ENCODE measurements around the gene STXBP6.

Gene STXBP6

DNA sequence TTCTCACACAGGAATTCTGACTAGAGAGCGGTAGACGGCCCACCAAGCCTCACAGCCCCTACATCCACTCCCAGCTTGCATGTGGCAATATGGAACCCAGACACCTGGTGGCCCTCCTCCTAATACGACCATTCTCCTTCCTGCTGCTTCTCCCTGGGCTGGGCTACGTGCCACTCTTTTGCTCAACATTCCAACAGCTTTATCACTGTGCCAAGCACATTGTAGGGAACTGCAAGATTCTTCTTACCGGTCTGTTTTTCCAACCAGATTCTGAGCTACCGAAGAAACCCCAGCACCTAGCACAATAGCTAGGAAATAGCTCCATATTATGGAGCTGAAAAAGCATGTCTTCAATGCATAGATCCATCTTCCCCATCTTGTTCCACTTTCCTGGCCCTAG lies 58.1 kb downstream of the STXBP6 start:
- TF ChIP-seq, protein P1, sequence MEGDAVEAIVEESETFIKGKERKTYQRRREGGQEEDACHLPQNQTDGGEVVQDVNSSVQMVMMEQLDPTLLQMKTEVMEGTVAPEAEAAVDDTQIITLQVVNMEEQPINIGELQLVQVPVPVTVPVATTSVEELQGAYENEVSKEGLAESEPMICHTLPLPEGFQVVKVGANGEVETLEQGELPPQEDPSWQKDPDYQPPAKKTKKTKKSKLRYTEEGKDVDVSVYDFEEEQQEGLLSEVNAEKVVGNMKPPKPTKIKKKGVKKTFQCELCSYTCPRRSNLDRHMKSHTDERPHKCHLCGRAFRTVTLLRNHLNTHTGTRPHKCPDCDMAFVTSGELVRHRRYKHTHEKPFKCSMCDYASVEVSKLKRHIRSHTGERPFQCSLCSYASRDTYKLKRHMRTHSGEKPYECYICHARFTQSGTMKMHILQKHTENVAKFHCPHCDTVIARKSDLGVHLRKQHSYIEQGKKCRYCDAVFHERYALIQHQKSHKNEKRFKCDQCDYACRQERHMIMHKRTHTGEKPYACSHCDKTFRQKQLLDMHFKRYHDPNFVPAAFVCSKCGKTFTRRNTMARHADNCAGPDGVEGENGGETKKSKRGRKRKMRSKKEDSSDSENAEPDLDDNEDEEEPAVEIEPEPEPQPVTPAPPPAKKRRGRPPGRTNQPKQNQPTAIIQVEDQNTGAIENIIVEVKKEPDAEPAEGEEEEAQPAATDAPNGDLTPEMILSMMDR (IDR thresholded peaks at IDR 0.05): no peak

DNA sequence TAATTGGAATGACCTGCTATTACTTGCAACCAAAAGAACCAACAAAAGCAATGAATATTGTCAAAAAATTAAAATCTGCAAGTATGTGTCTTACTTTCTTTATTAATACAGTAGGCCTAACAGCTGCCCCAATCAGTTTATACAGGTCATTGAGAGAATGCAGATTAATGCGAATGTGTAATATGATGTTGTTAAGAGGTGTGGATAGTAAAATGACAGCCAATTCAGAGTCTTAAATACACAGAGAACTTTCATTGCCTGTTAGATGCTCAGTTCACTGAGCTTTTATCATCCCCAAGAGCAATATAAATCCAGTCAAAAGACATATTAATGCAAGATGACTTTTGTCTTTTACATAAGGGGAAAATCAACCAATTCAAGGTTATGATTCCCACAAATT lies 58.7 kb downstream of the STXBP6 start:
- TF ChIP-seq, protein P1 (IDR thresholded peaks at IDR 0.05): no peak

DNA sequence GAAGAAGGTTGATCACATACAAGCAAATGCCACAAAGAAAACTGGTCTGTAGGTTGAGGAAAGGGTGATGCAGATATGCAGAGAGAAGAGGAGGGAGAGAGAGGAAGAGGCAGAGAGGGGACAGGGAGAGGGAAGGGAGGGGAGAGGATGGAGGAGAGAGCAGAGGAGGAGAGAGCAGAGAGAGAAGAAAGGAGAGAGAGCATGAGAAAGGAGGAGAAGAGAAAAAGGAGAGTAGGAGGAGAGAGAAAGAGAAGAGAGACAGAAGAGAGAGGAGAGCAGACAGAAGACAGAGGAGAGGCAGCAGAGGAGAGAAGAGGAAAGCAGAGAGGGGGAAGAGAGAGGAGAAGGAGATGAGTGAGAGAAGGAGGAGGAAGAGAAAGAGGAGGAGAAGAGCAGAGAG lies 59.2 kb downstream of the STXBP6 start:
- TF ChIP-seq, protein P1 (IDR thresholded peaks at IDR 0.05): no peak

DNA sequence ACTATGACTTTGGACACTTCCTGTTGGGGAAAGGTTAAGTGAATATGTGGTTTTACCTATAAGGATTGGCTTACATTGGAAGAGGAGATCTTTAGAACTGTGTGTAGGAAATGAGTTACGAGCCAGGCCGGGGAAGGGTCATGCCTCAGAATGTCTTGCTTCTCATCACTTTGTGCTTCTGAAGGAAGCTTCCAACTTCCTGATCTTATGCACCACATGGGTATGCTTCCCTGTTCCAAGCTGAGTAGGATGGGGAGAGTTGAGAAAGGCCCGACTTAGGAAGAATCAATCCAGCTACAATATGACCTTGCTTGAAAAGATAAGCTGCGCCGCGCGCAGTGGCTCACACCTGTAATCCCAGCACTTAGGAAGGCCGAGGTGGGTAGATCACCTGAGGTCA lies 59.9 kb downstream of the STXBP6 start:
- TF ChIP-seq, protein P1 (IDR thresholded peaks at IDR 0.05): no peak

DNA sequence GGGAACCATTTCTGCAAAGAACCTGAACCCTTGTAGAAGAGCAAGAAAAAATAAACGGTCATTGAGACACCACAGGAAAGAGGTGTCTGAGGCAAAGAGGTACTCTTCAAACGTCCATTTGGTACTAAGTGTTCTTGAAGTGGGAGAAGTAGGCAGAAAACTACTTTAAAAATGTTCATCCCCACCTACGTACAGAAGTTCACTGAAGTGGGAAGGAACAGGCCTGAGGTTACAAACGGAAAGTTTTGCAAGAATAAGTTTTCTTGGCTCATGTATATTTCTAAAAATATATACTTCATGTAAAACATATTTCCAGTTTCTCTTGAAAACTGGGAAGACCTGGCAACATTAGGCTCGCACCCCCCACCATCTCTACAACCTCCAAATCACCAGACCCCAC lies 61.2 kb downstream of the STXBP6 start:
- TF ChIP-seq, protein P1 (IDR thresholded peaks at IDR 0.05): no peak

DNA sequence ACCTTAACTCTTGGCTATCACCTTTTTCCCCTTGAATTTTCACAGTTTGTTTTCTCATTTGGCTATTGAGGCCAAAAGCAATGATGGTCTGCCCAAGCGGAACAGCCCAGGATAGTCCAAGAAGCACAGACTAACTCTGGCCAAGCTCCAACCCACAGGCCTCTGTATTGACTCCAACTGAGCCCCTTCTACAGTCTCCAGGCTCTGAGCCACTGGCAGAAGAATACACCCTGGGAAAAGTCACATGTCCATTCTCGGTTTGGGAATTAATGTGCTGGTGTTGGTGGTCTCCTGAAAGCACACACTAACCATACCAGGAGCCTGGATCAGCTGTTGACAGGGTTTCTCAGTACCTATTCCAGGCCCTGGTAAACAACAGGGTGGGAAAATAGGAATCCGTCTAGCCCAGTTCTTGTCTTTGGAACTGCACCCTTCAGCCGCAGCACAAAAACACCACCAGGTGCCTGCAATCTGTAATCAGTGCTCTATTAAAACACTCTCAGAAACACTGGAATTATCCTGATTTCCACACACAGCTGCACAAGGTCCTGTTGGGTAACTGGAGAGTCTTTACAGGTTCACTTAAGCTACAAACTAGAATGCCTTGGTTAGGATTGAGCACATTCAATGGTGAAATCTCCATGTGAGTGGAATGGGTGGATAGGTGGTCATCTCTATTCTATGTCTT lies 63.6 kb downstream of the STXBP6 start:
- TF ChIP-seq, protein P1 (IDR thresholded peaks at IDR 0.05): no peak

DNA sequence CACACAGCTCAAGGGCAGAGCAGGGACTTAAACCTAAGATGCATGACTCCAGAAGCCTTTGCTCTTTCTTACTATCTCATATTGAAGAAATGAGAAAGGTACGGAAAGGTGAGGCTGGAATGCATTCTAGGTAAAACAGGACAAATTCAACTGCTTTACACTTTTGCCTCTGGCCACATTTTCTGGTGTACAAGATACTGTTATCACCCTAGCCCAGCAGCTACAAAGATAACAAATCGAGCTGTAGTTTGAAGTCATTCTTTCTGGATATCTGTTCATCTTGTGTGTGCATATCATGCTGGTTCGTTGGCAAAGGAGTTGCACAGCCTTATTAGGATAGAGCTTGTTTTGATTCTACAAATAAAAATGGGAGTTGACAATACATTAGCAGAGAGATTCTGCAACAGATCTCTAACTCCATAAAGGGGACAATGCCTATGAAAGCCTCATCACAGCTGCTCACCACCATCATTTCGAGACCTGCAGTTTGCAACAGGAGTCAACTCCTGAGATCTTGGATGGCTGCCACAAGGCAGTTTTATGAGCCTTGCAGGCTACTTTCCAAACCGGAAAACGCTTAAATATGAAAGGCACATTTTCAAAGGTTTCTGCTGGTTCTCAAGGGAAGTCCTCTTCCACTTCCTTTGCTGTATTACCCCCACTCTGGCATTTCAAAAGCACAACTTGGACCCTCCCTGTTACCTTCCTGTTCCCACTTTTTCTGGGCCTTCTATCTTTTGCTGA lies 64.9 kb downstream of the STXBP6 start:
- TF ChIP-seq, protein P1 (IDR thresholded peaks at IDR 0.05): no peak

Data from LNCAP (cell line).